H1 (cell line): ENCODE data around the gene KRTAP4-12. TPM values are rescaled to one million over a fixed set of nuclear protein-coding genes. Genes with fewer than 3 reads are reported as not detected.

ENCODE experiments used
- CTCF ChIA-PET: fragments of 300-600 bp; sonication (Branson Sonifier 250); formaldehyde crosslinking; loops from one replicate; lab custom pipeline; 2021; ENCODE audit not compliant: partially characterized antibody; lab: Charles Lee
- POLR2A ChIA-PET: fragments of 300-600 bp; sonication (Branson Sonifier 250); formaldehyde crosslinking; loops from one replicate; lab custom pipeline; 2021; ENCODE audit warnings: inconsistent platforms; ENCODE audit not compliant: partially characterized antibody; lab: Charles Lee
- DNase-seq, 2 experiments: peaks; one replicate each; pipeline versions ENCODE4 v3.0.0 to v3.0.0-alpha.2; 2010 to 2022; ENCODE audit warnings: low spot score in 2 of 2, low read depth in 1 of 2, mixed read lengths in 1 of 2
- FAIRE-seq: peaks from 2 replicates; lab custom pipeline; 2011; peaks lifted over from hg19 to GRCh38; lab: Jason Lieb, UNC
- H2AFZ ChIP-seq: 2 replicates; pipeline ENCODE4 v1.8.1; 2012; ENCODE audit warnings: low read length, inconsistent platforms
- H2AK5ac ChIP-seq: 2 replicates; pipeline ENCODE4 v1.6.1; 2013; ENCODE audit warnings: low read depth, low read length
- H2BK120ac ChIP-seq: replicated peaks from 2 replicates; pipeline ENCODE3; 2013; ENCODE audit warnings: low read depth, low read length, inconsistent platforms
- H2BK12ac ChIP-seq: 2 replicates; pipeline ENCODE4 v1.6.1; 2013; ENCODE audit warnings: low read depth, low read length
- H2BK15ac ChIP-seq: 2 replicates; pipeline ENCODE4 v1.6.1; 2013; ENCODE audit warnings: low read length
- H2BK20ac ChIP-seq: 2 replicates; pipeline ENCODE4 v1.6.1; 2013; ENCODE audit warnings: low read length
- H2BK5ac ChIP-seq: 2 replicates; pipeline ENCODE4 v1.6.1; 2013; ENCODE audit warnings: low read depth, low read length
- H3K14ac ChIP-seq: 2 replicates; pipeline ENCODE4 v1.6.1; 2013; ENCODE audit warnings: inconsistent platforms; ENCODE audit not compliant: insufficient read length
- H3K18ac ChIP-seq: 2 replicates; pipeline ENCODE4 v1.6.1; 2013; ENCODE audit warnings: low read length; ENCODE audit errors: extremely low read depth
- H3K23ac ChIP-seq: 2 replicates; pipeline ENCODE4 v1.6.1; 2013; ENCODE audit warnings: inconsistent platforms; ENCODE audit not compliant: insufficient read length
- H3K23me2 ChIP-seq: 2 replicates; pipeline ENCODE4 v1.6.1; 2013; ENCODE audit warnings: low read depth, low read length
- H3K27ac ChIP-seq: 2 replicates; pipeline ENCODE4 v1.6.1; 2011; ENCODE audit warnings: low read depth, low read length, inconsistent platforms
- H3K27me3 ChIP-seq, 4 experiments: replicated peaks in 1 of 4; 1 replicate in 1 of 4; 2 replicates in 3 of 4; pipeline versions ENCODE4 v1.6.1 to v1.8.1; 2011 to 2013; ENCODE audit warnings: low read length in 3 of 4, mild to moderate bottlenecking in 3 of 4, inconsistent platforms in 2 of 4, mixed read lengths in 2 of 4, moderate library complexity in 1 of 4; ENCODE audit not compliant: control insufficient read depth in 3 of 4, insufficient read depth in 3 of 4; ENCODE audit errors: extremely low read depth in 1 of 4
- H3K36me3 ChIP-seq, 4 experiments: 2 replicates each; pipeline versions ENCODE4 v1.6.1 to v1.8.1; 2011 to 2013; ENCODE audit warnings: mild to moderate bottlenecking in 4 of 4, low read length in 3 of 4, moderate library complexity in 2 of 4, control low read depth in 1 of 4, inconsistent platforms in 1 of 4; ENCODE audit not compliant: insufficient read depth in 4 of 4, control insufficient read depth in 2 of 4
- H3K4ac ChIP-seq: replicated peaks from 2 replicates; pipeline ENCODE3; 2013; ENCODE audit warnings: low read length, low read depth, mixed read lengths, inconsistent platforms; ENCODE audit not compliant: insufficient read length
- H3K4me1 ChIP-seq, 4 experiments: replicated peaks in 1 of 4; 1 replicate in 1 of 4; 2 replicates in 3 of 4; pipeline versions ENCODE4 v1.6.1 to v1.8.1; 2011 to 2013; ENCODE audit warnings: low read length in 3 of 4, inconsistent platforms in 2 of 4, mixed read lengths in 1 of 4; ENCODE audit not compliant: insufficient read depth in 4 of 4, control insufficient read depth in 3 of 4
- H3K4me2 ChIP-seq, 2 experiments: 2 replicates each; pipeline versions ENCODE4 v1.6.1 to v1.8.1; 2011 to 2013; ENCODE audit warnings: low read depth in 2 of 2, low read length in 2 of 2, control low read depth in 1 of 2, inconsistent platforms in 1 of 2, mild to moderate bottlenecking in 1 of 2; ENCODE audit not compliant: insufficient read depth in 1 of 2
- H3K4me3 ChIP-seq, 4 experiments: fragments of 200-600, 300-600 bp in 1 of 4; sonication (generic), shearing (Covaris generic), sonication (Bioruptor Twin) in 1 of 4; 2 replicates each; pipeline versions ENCODE4 v1.5.1 to v1.8.1; 2011 to 2016; ENCODE audit warnings: low read length in 4 of 4, low read depth in 3 of 4, control low read depth in 2 of 4, inconsistent platforms in 2 of 4, mild to moderate bottlenecking in 2 of 4, mixed read lengths in 1 of 4, moderate library complexity in 1 of 4; ENCODE audit not compliant: insufficient read depth in 2 of 4; ENCODE audit errors: extremely low read depth in 1 of 4
- H3K56ac ChIP-seq: replicated peaks from 2 replicates; pipeline ENCODE3; 2013; ENCODE audit warnings: low read depth, mild to moderate bottlenecking, mixed read lengths, low read length, inconsistent platforms; ENCODE audit not compliant: insufficient read length
- H3K79me1 ChIP-seq: 2 replicates; pipeline ENCODE4 v1.6.1; 2013; ENCODE audit warnings: low read depth, low read length, control low read depth
- H3K79me2 ChIP-seq, 2 experiments: 2 replicates each; pipeline versions ENCODE4 v1.6.1 to v1.8.1; 2012 to 2013; ENCODE audit warnings: low read length in 2 of 2, mild to moderate bottlenecking in 2 of 2, inconsistent platforms in 1 of 2; ENCODE audit not compliant: insufficient read depth in 2 of 2, control insufficient read depth in 1 of 2
- H3K9ac ChIP-seq, 4 experiments: replicated peaks in 1 of 4; 1 replicate in 1 of 4; 2 replicates in 3 of 4; pipeline versions ENCODE4 v1.6.1 to v1.8.1; 2011 to 2013; ENCODE audit warnings: low read depth in 3 of 4, low read length in 3 of 4, control low read depth in 2 of 4, mild to moderate bottlenecking in 2 of 4, moderate library complexity in 2 of 4, inconsistent platforms in 1 of 4; ENCODE audit errors: extremely low read depth in 1 of 4
- H3K9me3 ChIP-seq, 2 experiments: 2 replicates each; pipeline versions ENCODE4 v1.6.1 to v1.8.1; 2012 to 2013; ENCODE audit warnings: mild to moderate bottlenecking in 2 of 2, moderate library complexity in 2 of 2, control low read depth in 1 of 2, inconsistent platforms in 1 of 2, low read depth in 1 of 2, low read length in 1 of 2, mixed read lengths in 1 of 2; ENCODE audit not compliant: insufficient read depth in 2 of 2
- H4K20me1 ChIP-seq, 2 experiments: replicated peaks in 1 of 2; 2 replicates each; pipeline versions ENCODE3 to v1.8.1; 2011 to 2013; ENCODE audit warnings: inconsistent platforms in 2 of 2, low read length in 2 of 2, mild to moderate bottlenecking in 1 of 2; ENCODE audit not compliant: insufficient read depth in 2 of 2, control insufficient read depth in 1 of 2
- H4K5ac ChIP-seq: 2 replicates; pipeline ENCODE4 v1.6.1; 2013; ENCODE audit warnings: low read length, low read depth, mixed read lengths, inconsistent platforms; ENCODE audit not compliant: insufficient read length
- H4K8ac ChIP-seq: 2 replicates; pipeline ENCODE4 v1.8.0; 2013; ENCODE audit warnings: mild to moderate bottlenecking, moderate library complexity, low read length, inconsistent platforms; ENCODE audit not compliant: insufficient read depth; ENCODE audit errors: extremely low read depth
- H4K91ac ChIP-seq: replicated peaks from 2 replicates; pipeline ENCODE3; 2013; ENCODE audit warnings: low read length, mixed read lengths, inconsistent platforms; ENCODE audit not compliant: insufficient read length
- CEBPB ChIP-seq: IDR thresholded peaks from 2 replicates; pipeline ENCODE4 v1.6.1; 2012; ENCODE audit warnings: low read depth, low read length
- CREB1 ChIP-seq: IDR thresholded peaks from 2 replicates; pipeline ENCODE4 v1.6.1; 2012; ENCODE audit warnings: inconsistent platforms
- GTF2F1 ChIP-seq: IDR thresholded peaks from 2 replicates; pipeline ENCODE4 v1.6.1; 2012; ENCODE audit warnings: low read depth, low read length, improper control_type of control experiment, borderline replicate concordance
- JUND ChIP-seq: IDR thresholded peaks from 2 replicates; pipeline ENCODE4 v1.6.1; 2011; ENCODE audit warnings: mild to moderate bottlenecking, improper control_type of control experiment, low read length
- KDM5A ChIP-seq: fragments of 200-600 bp; IDR thresholded peaks from 2 replicates; pipeline ENCODE4 v1.7.1; 2012; ENCODE audit warnings: mild to moderate bottlenecking, low read length, inconsistent platforms, mixed read lengths
- RAD21 ChIP-seq, 2 experiments: IDR thresholded peaks in 1 of 2; conservative IDR thresholded peaks in 1 of 2; 2 replicates each; pipeline ENCODE4 v1.6.1; 2011; ENCODE audit warnings: low read depth in 2 of 2, low read length in 2 of 2, improper control_type of control experiment in 1 of 2, inconsistent platforms in 1 of 2, mild to moderate bottlenecking in 1 of 2, moderate library complexity in 1 of 2
- RBBP5 ChIP-seq: IDR thresholded peaks from 2 replicates; pipeline ENCODE4 v1.7.1; 2012; ENCODE audit warnings: low read depth, mild to moderate bottlenecking, inconsistent platforms, low read length, moderate library complexity, borderline replicate concordance
- RFX5 ChIP-seq: IDR thresholded peaks from 2 replicates; pipeline ENCODE4 v1.6.1; 2011; ENCODE audit warnings: low read depth, low read length, improper control_type of control experiment, borderline replicate concordance
- RNF2 ChIP-seq: fragments of 200-900, 300-1000 bp; sonication (generic); IDR thresholded peaks from 2 replicates; pipeline ENCODE4 v1.7.1; 2016; ENCODE audit warnings: borderline replicate concordance, low read depth, mild to moderate bottlenecking, antibody characterized with exemption, low read length; ENCODE audit not compliant: poor library complexity, severe bottlenecking; ENCODE audit errors: missing control alignments
- SAP30 ChIP-seq: fragments of 300-600 bp; sonication (generic); IDR thresholded peaks from 2 replicates; pipeline ENCODE4 v1.7.1; 2012; ENCODE audit warnings: low read length, moderate library complexity, mild to moderate bottlenecking, inconsistent platforms; ENCODE audit not compliant: insufficient read depth, insufficient replicate concordance
- SP2 ChIP-seq: IDR thresholded peaks from 2 replicates; pipeline ENCODE4 v1.6.1; 2012; ENCODE audit warnings: mild to moderate bottlenecking, low read length, inconsistent platforms
- TBP ChIP-seq: IDR thresholded peaks from 2 replicates; pipeline ENCODE4 v1.6.1; 2011; ENCODE audit warnings: low read depth, low read length, improper control_type of control experiment
- TCF12 ChIP-seq: IDR thresholded peaks from 2 replicates; pipeline ENCODE4 v1.6.1; 2011; ENCODE audit warnings: low read depth, mild to moderate bottlenecking, low read length
- WGBS, 2 experiments: shearing (Covaris generic) in 1 of 2; methylation state at CpG; one replicate each; pipeline versions ENCODE4 v1.1.6 to v1.1.7; 2013 to 2015; ENCODE audit warnings: low lambda C conversion rate in 2 of 2, mixed read lengths in 2 of 2, inconsistent platforms in 1 of 2, low coverage in 1 of 2, missing lambda C conversion rate in 1 of 2; ENCODE audit not compliant: insufficient replicate concordance in 2 of 2, insufficient coverage in 1 of 2, insufficient read length in 1 of 2; ENCODE audit errors: extremely low coverage in 1 of 2, missing lambda C conversion rate in 1 of 2; 5-methylcytosine and 5-hydroxymethylcytosine counted together
- polyA plus RNA-seq, 7 experiments: library from polyadenylated mRNA; depleted of rRNA in 3 of 7; stranded (reverse) in 5 of 7; unstranded in 2 of 7; fragments of >200 nt in 5 of 7; fragments of 200-250 nt in 2 of 7; gene quantifications; 1 replicate in 5 of 7; 2 replicates in 1 of 7; 4 replicates in 1 of 7; pipeline versions ENCODE4 v1.2.1 to v1.2.3, GENCODE V29; 2011 to 2013; ENCODE audit warnings: missing spikeins in 2 of 7, mixed read lengths in 2 of 7
- total RNA-seq: library from RNA; stranded (reverse); fragmentation: NEBNext Ultra II Directional; extraction: Animal tissue kit (Norgen Biotek cat#: 25700); gene quantifications from 2 replicates; pipeline ENCODE4 v1.2.1, GENCODE V29; 2021

The KRTAP4-12 gene
- total and polyA plus RNA-seq, 2 of the 8 experiments (the other 6 are each of a cell fraction or from before 2014, with no cell fraction given), result not detected

DNA sequence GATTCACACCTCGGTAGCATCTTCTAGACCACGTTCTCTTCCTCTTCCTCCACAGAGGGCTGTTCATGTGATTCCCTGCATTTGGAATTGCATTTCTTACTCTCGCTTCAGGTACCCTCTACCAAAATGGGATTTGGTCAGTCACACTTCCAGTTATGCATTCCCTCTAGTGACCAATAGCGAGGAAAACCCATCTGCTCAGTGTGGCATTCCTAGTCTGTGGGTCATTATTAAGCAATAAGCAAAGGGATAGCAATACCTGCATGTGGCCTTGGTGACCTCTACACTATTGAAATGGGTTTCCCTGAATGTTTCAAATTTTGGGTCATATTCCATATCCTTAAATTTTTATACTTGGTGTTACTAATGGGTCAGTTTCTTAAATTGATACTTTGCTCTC lies 26.0 kb upstream of the KRTAP4-12 start:
- peaks cover 2% of the 10 kb centered on the region; the same call in 1 of the 2 replicates for H3K23me2 ChIP-seq
- FAIRE-seq (no peak), DNase-seq (no peak)
- no peaks in the 10 kb centered on the region for H3K79me2 ChIP-seq
- no peak overlapping the region for H4K5ac ChIP-seq
- H4K8ac ChIP-seq, result no peak overlapping the region
- no peak overlapping the region for H3K23ac ChIP-seq
- H2BK20ac ChIP-seq, result no peak overlapping the region
- H3K36me3 ChIP-seq, result no peaks in the 10 kb centered on the region
- no peak overlapping the region for H2AK5ac ChIP-seq
- no peak overlapping the region for H3K4me2 ChIP-seq
- no peak overlapping the region for H3K4ac ChIP-seq
- no peak overlapping the region for H2BK12ac ChIP-seq
- H3K27me3 ChIP-seq, result no peaks in the 10 kb centered on the region
- no peak overlapping the region for H4K91ac ChIP-seq
- no peaks in the 10 kb centered on the region for H3K79me1 ChIP-seq
- H2BK15ac ChIP-seq, result no peak overlapping the region
- H2BK120ac ChIP-seq, result no peak overlapping the region
- no peaks in the 10 kb centered on the region for H3K9me3 ChIP-seq
- ChIA-PET POLR2A (no interaction called here), CTCF (interaction anchor here (0.9 kb wide), 1 partner anchor 9 kb away, joined by 3 read pairs; no protein-coding TSS in a partner anchor)
- no peak overlapping the region for H3K56ac ChIP-seq
- no peak overlapping the region for H2AFZ ChIP-seq
- no peak overlapping the region for H3K27ac ChIP-seq
- H3K14ac ChIP-seq, result no peak overlapping the region
- 92% methylated on average over 4 of the region's 4 CpGs; no CpG with 5 or more reads in 1 of the 2 experiments for WGBS, 2 experiments
- no peak overlapping the region for H3K4me3 ChIP-seq
- H3K9ac ChIP-seq, result no peak overlapping the region
- H3K18ac ChIP-seq, result no peak overlapping the region
- no peaks in the 10 kb centered on the region for H3K4me1 ChIP-seq
- no peak for TF ChIP-seq RAD21 (IDR thresholded peaks at IDR 0.05 in 1 of 2, conservative IDR thresholded peaks at IDR 0.05 in 1 of 2; ENCODE audit: low read depth in 2 of 2, low read length in 2 of 2)
- no peak for TF ChIP-seq TCF12
- no peak for TF ChIP-seq JUND
- no peak for TF ChIP-seq KDM5A
- no peak for TF ChIP-seq RBBP5
- TF ChIP-seq SP2, result no peak
- TF ChIP-seq RNF2, result no peak
- TF ChIP-seq SAP30, result no peak
- TF ChIP-seq CREB1, result no peak
- TF ChIP-seq GTF2F1, result no peak
- TF ChIP-seq TBP, result no peak
- TF ChIP-seq RFX5, result no peak
- TF ChIP-seq CEBPB, result no peak
- no peaks in the 10 kb centered on the region for H4K20me1 ChIP-seq
- H2BK5ac ChIP-seq, result no peak overlapping the region
